ENCODE data around the gene ZNF652.

Gene ZNF652

GRCh38 chr17:49291929-49292328 lies 70.1 kb downstream of the ZNF652 start:
- Histone ChIP-seq H4K12ac (ENCODE audit: low read depth, low read length) (no peak overlapping the region), H3K27ac (ENCODE audit: low read depth, low read length) (no peak overlapping the region), H2AK5ac (ENCODE audit: low read length) (no peak overlapping the region), H2BK12ac (ENCODE audit: low read length) (no peak overlapping the region), H3K23ac (ENCODE audit: low read length) (no peak overlapping the region), H2BK120ac (ENCODE audit: insufficient read depth, low read length, poor library complexity) (no peak overlapping the region), H3K14ac (ENCODE audit: low read length) (no peak overlapping the region), H3K27me3 (ENCODE audit: insufficient read depth, low read length) (no peaks in the 10 kb centered on the region), H4K8ac (ENCODE audit: low read depth, low read length) (no peak overlapping the region), H3K18ac (ENCODE audit: low read length) (no peak overlapping the region), H2BK5ac (ENCODE audit: low read depth, low read length, poor library complexity) (no peak overlapping the region), H3K9ac (ENCODE audit: low read length) (no peak overlapping the region), H3K4me1 (ENCODE audit: control insufficient read depth in 1 of 2, insufficient read depth in 2 of 2, low read length in 2 of 2) (no peaks in the 10 kb centered on the region), H3K4me3 (ENCODE audit: low read depth, low read length) (no peak overlapping the region), H4K91ac (ENCODE audit: low read depth, low read length) (no peak overlapping the region), H2AFZ (ENCODE audit: insufficient read depth, low read length, poor library complexity) (no peak overlapping the region), H3K36me3 (ENCODE audit: control insufficient read depth in 1 of 2, insufficient read depth in 2 of 2, low read length in 2 of 2) (peaks cover 0 to 2% of the 10 kb centered on the region in 2 experiments), H3K79me1 (ENCODE audit: low read length) (no peaks in the 10 kb centered on the region), H3K79me2 (ENCODE audit: control insufficient read depth, insufficient read depth, low read length, poor library complexity) (no peaks in the 10 kb centered on the region), H3K9me3 (ENCODE audit: insufficient read depth, low read depth, low read length) (no peaks in the 10 kb centered on the region), H3K4ac (ENCODE audit: low read depth, low read length) (no peak overlapping the region), H3K4me2 (ENCODE audit: low read length) (no peak overlapping the region)
- DNase-seq, result no peak

DNA sequence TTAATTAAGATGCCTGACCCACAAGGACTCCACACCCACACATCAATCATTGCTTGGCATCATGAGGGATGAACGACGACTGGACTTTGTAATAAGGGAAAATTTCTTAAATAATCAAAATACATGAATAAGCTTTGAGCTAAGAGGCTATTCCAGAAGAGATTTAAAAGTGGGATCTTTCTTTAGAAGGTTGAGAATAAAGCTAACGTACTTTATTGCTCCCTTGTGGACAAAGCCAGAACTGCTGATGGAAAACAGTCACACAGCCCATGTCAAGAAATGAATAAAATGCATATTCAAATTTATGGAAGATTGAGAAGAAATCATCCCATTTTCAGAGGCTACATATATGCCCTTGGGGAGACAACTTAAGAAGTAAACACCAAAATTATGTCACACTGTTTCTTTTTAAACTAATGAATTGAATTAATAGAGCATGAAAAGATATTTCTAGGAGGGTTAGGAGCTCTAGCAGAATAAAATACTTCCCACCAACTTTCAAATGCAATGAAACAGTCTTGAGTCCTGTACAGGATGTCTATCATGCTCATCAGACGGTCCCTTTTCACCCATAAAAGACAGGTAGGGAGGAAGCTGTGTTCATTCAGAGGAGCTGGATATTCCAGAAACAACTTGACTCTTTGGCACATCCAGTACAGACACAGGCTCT lies 71.2 kb downstream of the ZNF652 start:
- WGBS (ENCODE audit: extremely low coverage, insufficient coverage, insufficient read length), result no CpG with 5 or more reads among the region's 4 CpGs

DNA sequence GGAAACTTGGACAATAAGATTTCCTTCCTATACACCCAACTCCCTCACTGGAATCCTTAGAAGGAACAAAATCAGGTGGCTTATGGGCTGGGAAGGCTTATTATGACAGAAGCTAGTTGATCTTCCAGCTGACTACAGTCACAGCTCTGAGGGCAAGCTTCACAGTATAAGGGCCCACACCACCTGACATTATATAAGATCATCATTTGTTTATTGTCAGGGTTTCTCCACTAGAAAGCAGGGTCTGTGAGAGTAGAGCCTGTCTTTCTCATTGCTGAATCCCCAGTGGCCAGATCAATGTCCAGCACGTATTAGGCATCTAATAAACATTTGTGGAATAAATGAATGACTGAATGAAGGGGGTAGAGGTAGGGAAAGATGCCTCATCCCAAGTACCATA lies 73.7 kb downstream of the ZNF652 start:
- Histone ChIP-seq H3K79me1 (ENCODE audit: low read length) (no peaks in the 10 kb centered on the region), H2AFZ (ENCODE audit: insufficient read depth, low read length, poor library complexity) (no peak overlapping the region), H2AK5ac (ENCODE audit: low read length) (no peak overlapping the region), H3K14ac (ENCODE audit: low read length) (no peak overlapping the region), H3K36me3 (ENCODE audit: control insufficient read depth in 1 of 2, insufficient read depth in 2 of 2, low read length in 2 of 2) (peaks cover 0 to 2% of the 10 kb centered on the region in 2 experiments), H4K91ac (ENCODE audit: low read depth, low read length) (no peak overlapping the region), H3K27me3 (ENCODE audit: insufficient read depth, low read length) (no peaks in the 10 kb centered on the region), H3K9me3 (ENCODE audit: insufficient read depth, low read depth, low read length) (no peaks in the 10 kb centered on the region), H3K18ac (ENCODE audit: low read length) (no peak overlapping the region), H3K4me2 (ENCODE audit: low read length) (no peak overlapping the region), H3K23ac (ENCODE audit: low read length) (no peak overlapping the region), H2BK5ac (ENCODE audit: low read depth, low read length, poor library complexity) (no peak overlapping the region), H2BK120ac (ENCODE audit: insufficient read depth, low read length, poor library complexity) (no peak overlapping the region), H3K79me2 (ENCODE audit: control insufficient read depth, insufficient read depth, low read length, poor library complexity) (no peaks in the 10 kb centered on the region), H4K8ac (ENCODE audit: low read depth, low read length) (no peak overlapping the region), H3K27ac (ENCODE audit: low read depth, low read length) (no peak overlapping the region), H3K4ac (ENCODE audit: low read depth, low read length) (no peak overlapping the region), H3K9ac (ENCODE audit: low read length) (no peak overlapping the region), H3K4me3 (ENCODE audit: low read depth, low read length) (no peak overlapping the region), H4K12ac (ENCODE audit: low read depth, low read length) (no peak overlapping the region), H3K4me1 (ENCODE audit: control insufficient read depth in 1 of 2, insufficient read depth in 2 of 2, low read length in 2 of 2) (no peaks in the 10 kb centered on the region), H2BK12ac (ENCODE audit: low read length) (no peak overlapping the region)
- no CpG with 5 or more reads among the region's 1 CpG for WGBS (ENCODE audit: extremely low coverage, insufficient coverage, insufficient read length)
- DNase-seq, result no peak

More for the DNA sequence above, 71.2 kb downstream of the ZNF652 start:
- Histone ChIP-seq H3K23ac (ENCODE audit: low read length) (no peak overlapping the region), H3K79me2 (ENCODE audit: control insufficient read depth, insufficient read depth, low read length, poor library complexity) (no peaks in the 10 kb centered on the region), H2AFZ (ENCODE audit: insufficient read depth, low read length, poor library complexity) (no peak overlapping the region), H4K8ac (ENCODE audit: low read depth, low read length) (no peak overlapping the region), H3K27me3 (ENCODE audit: insufficient read depth, low read length) (no peaks in the 10 kb centered on the region), H2BK120ac (ENCODE audit: insufficient read depth, low read length, poor library complexity) (no peak overlapping the region), H3K4me1 (ENCODE audit: control insufficient read depth in 1 of 2, insufficient read depth in 2 of 2, low read length in 2 of 2) (no peaks in the 10 kb centered on the region), H3K9me3 (ENCODE audit: insufficient read depth, low read depth, low read length) (no peaks in the 10 kb centered on the region), H3K27ac (ENCODE audit: low read depth, low read length) (no peak overlapping the region), H2BK5ac (ENCODE audit: low read depth, low read length, poor library complexity) (no peak overlapping the region), H2BK12ac (ENCODE audit: low read length) (no peak overlapping the region), H3K4me3 (ENCODE audit: low read depth, low read length) (no peak overlapping the region), H3K18ac (ENCODE audit: low read length) (no peak overlapping the region), H2AK5ac (ENCODE audit: low read length) (no peak overlapping the region), H3K4ac (ENCODE audit: low read depth, low read length) (no peak overlapping the region), H4K91ac (ENCODE audit: low read depth, low read length) (no peak overlapping the region), H3K36me3 (ENCODE audit: control insufficient read depth in 1 of 2, insufficient read depth in 2 of 2, low read length in 2 of 2) (peaks cover 0 to 2% of the 10 kb centered on the region in 2 experiments), H3K79me1 (ENCODE audit: low read length) (no peaks in the 10 kb centered on the region), H4K12ac (ENCODE audit: low read depth, low read length) (no peak overlapping the region), H3K9ac (ENCODE audit: low read length) (no peak overlapping the region), H3K4me2 (ENCODE audit: low read length) (no peak overlapping the region), H3K14ac (ENCODE audit: low read length) (no peak overlapping the region)
- DNase-seq, result peak; percentile 13 to 67

GRCh38 chr17:49287481-49287880 lies 74.6 kb downstream of the ZNF652 start:
- no peaks in the 10 kb centered on the region for H3K4me1 ChIP-seq (ENCODE audit: control insufficient read depth in 1 of 2, insufficient read depth in 2 of 2, low read length in 2 of 2)
- no peak overlapping the region for H2BK120ac ChIP-seq (ENCODE audit: insufficient read depth, low read length, poor library complexity)
- no peak for DNase-seq
- H3K27ac ChIP-seq (ENCODE audit: low read depth, low read length), result no peak overlapping the region
- H3K23ac ChIP-seq (ENCODE audit: low read length), result no peak overlapping the region
- H3K4ac ChIP-seq (ENCODE audit: low read depth, low read length), result no peak overlapping the region
- no peak overlapping the region for H2AFZ ChIP-seq (ENCODE audit: insufficient read depth, low read length, poor library complexity)
- no peak overlapping the region for H4K8ac ChIP-seq (ENCODE audit: low read depth, low read length)
- H3K14ac ChIP-seq (ENCODE audit: low read length), result no peak overlapping the region
- no peak overlapping the region for H3K4me2 ChIP-seq (ENCODE audit: low read length)
- no peak overlapping the region for H3K18ac ChIP-seq (ENCODE audit: low read length)
- no peaks in the 10 kb centered on the region for H3K79me1 ChIP-seq (ENCODE audit: low read length)
- H3K27me3 ChIP-seq (ENCODE audit: insufficient read depth, low read length), result no peaks in the 10 kb centered on the region
- peak overlapping the region; percentile 37 for H3K4me3 ChIP-seq (ENCODE audit: low read depth, low read length)
- no peaks in the 10 kb centered on the region for H3K79me2 ChIP-seq (ENCODE audit: control insufficient read depth, insufficient read depth, low read length, poor library complexity)
- no peak overlapping the region for H3K9ac ChIP-seq (ENCODE audit: low read length)
- no peak overlapping the region for H2BK5ac ChIP-seq (ENCODE audit: low read depth, low read length, poor library complexity)
- H2AK5ac ChIP-seq (ENCODE audit: low read length), result no peak overlapping the region
- H3K36me3 ChIP-seq (ENCODE audit: control insufficient read depth in 1 of 2, insufficient read depth in 2 of 2, low read length in 2 of 2), result peaks cover 0 to 2% of the 10 kb centered on the region in 2 experiments
- no peak overlapping the region for H4K12ac ChIP-seq (ENCODE audit: low read depth, low read length)
- no peak overlapping the region for H2BK12ac ChIP-seq (ENCODE audit: low read length)
- no CpG with 5 or more reads among the region's 11 CpGs for WGBS (ENCODE audit: extremely low coverage, insufficient coverage, insufficient read length)
- H4K91ac ChIP-seq (ENCODE audit: low read depth, low read length), result no peak overlapping the region
- H3K9me3 ChIP-seq (ENCODE audit: insufficient read depth, low read depth, low read length), result no peaks in the 10 kb centered on the region
